ENCODE data around the gene TBC1D8B. TPM values are rescaled to one million over a fixed set of nuclear protein-coding genes. Genes with fewer than 3 reads are reported as not detected.

Gene TBC1D8B
- total RNA-seq, 1 experiment from 2014 or later = 9.2 TPM

- Histone ChIP-seq H3K4me2 (ENCODE audit: low read length) (no peak overlapping the region), H3K9me2 (ENCODE audit: insufficient read depth) (no peaks in the 10 kb centered on the region), H3K4me3 (replicated peaks in 1 of 2; ENCODE audit: low read depth in 1 of 2, low read length in 2 of 2) (no peak overlapping the region), H3K36me3 (ENCODE audit: control insufficient read depth in 1 of 2, insufficient read depth in 2 of 2, low read length in 2 of 2) (no peaks in the 10 kb centered on the region), H4K20me1 (ENCODE audit: insufficient read depth) (no peaks in the 10 kb centered on the region), H2AFZ (ENCODE audit: low read depth, low read length, poor library complexity, severe bottlenecking) (no peak overlapping the region), H3K4me1 (ENCODE audit: control insufficient read depth in 1 of 2, insufficient read depth in 2 of 2, low read length in 2 of 2) (no peaks in the 10 kb centered on the region), H3K9me3 (ENCODE audit: control insufficient read depth in 1 of 2, insufficient read depth in 1 of 2, low read depth in 1 of 2, low read length in 2 of 2) (no peaks in the 10 kb centered on the region), H3K27me3 (ENCODE audit: insufficient read depth, low read length) (no peaks in the 10 kb centered on the region), H3K9ac (ENCODE audit: low read length) (no peak overlapping the region), H3K79me2 (ENCODE audit: insufficient read depth, low read length) (no peaks in the 10 kb centered on the region), H3K27ac (ENCODE audit: low read depth, low read length) (no peak overlapping the region)
- ChIA-PET RAD21 (ENCODE audit: low non-redundant PET in 1 of 2, low total read pairs in 2 of 2, uncharacterized antibody in 2 of 2, unreplicated experiment in 2 of 2) (no interaction called here), CTCF (no interaction called here), POLR2A (no interaction called here)
- DNase-seq (ENCODE audit: low read depth, low spot score) (no peak), ATAC-seq (no peak)
- TF ChIP-seq RAD21 (IDR thresholded peaks at IDR 0.05; ENCODE audit: low read depth) (no peak), TCF7L2 (IDR thresholded peaks at IDR 0.05; ENCODE audit: borderline replicate concordance, extremely low read depth, insufficient read depth, insufficient read length) (no peak), CEBPB (IDR thresholded peaks at IDR 0.05; ENCODE audit: low read depth) (no peak), EZH2 (IDR thresholded peaks at IDR 0.05) (no peak), EGR1 (IDR thresholded peaks at IDR 0.05; ENCODE audit: low read depth) (no peak), FOSL1 (IDR thresholded peaks at IDR 0.05; ENCODE audit: low read depth) (no peak), EZH2phosphoT487 (IDR thresholded peaks at IDR 0.05; ENCODE audit: borderline replicate concordance) (no peak), CBX3 (IDR thresholded peaks at IDR 0.05; ENCODE audit: low read depth) (no peak), CTCF (IDR thresholded peaks at IDR 0.05 in 2 of 3, conservative IDR thresholded peaks at IDR 0.05 in 1 of 3; ENCODE audit: borderline replicate concordance in 1 of 3, insufficient read depth in 1 of 3, low read depth in 2 of 3, low read length in 2 of 3) (no peak), SRF (IDR thresholded peaks at IDR 0.05; ENCODE audit: low read depth) (no peak), SIN3A (IDR thresholded peaks at IDR 0.05; ENCODE audit: low read depth) (no peak), SP1 (IDR thresholded peaks at IDR 0.05; ENCODE audit: low read depth) (no peak), JUND (IDR thresholded peaks at IDR 0.05) (no peak)
- BruUV-seq (replicated peaks) = no TSS peak
- intact Hi-C loops (cut with micrococcal nuclease) = no loop called here
Measured at GRCh38 chrX:106780664-106781377, 21.7 kb upstream of the TBC1D8B start.

Measured in HCT116 (cell line).